Neural cell (in vitro differentiated cells): ENCODE data around the gene SLC1A2. TPM values are rescaled to one million over a fixed set of nuclear protein-coding genes. Genes with fewer than 3 reads are reported as not detected.

Experiments
- H2AFZ ChIP-seq: fragments of 200-600, 300-800 bp; sonication (generic), shearing (Covaris generic); 2 replicates; pipeline ENCODE4 v1.6.0; 2014; ENCODE audit warnings: low read depth, mild to moderate bottlenecking, antibody characterized with exemption, low read length, moderate library complexity
- H3F3A ChIP-seq: fragments of 200-600 bp; shearing (Covaris generic); 2 replicates; pipeline ENCODE4 v1.6.1; 2016; ENCODE audit warnings: mild to moderate bottlenecking, moderate library complexity, mixed read lengths, antibody characterized with exemption, low read length; ENCODE audit not compliant: insufficient read depth, poor library complexity, severe bottlenecking
- H3K27ac ChIP-seq: fragments of 200-600, 300-800 bp; sonication (generic), shearing (Covaris generic); 2 replicates; pipeline ENCODE4 v1.5.1; 2014; ENCODE audit warnings: mild to moderate bottlenecking, low read length, moderate library complexity
- H3K27me3 ChIP-seq: fragments of 300-800, 200-600 bp; sonication (generic), shearing (Covaris generic); 2 replicates; pipeline ENCODE4 v1.6.0; 2014; ENCODE audit warnings: mild to moderate bottlenecking, low read depth, low read length, moderate library complexity; ENCODE audit not compliant: insufficient read depth
- H3K36me3 ChIP-seq: fragments of 300-800, 200-600 bp; sonication (generic), shearing (Covaris generic); 2 replicates; pipeline ENCODE4 v1.5.1; 2014; ENCODE audit warnings: mild to moderate bottlenecking, antibody characterized with exemption, low read length, moderate library complexity; ENCODE audit not compliant: insufficient read depth
- H3K4me2 ChIP-seq: fragments of 300-800, 200-600 bp; sonication (generic), shearing (Covaris generic); 2 replicates; pipeline ENCODE4 v1.6.0; 2014; ENCODE audit warnings: mild to moderate bottlenecking, low read length
- H3K4me3 ChIP-seq: fragments of 300-800, 200-600 bp; sonication (generic), shearing (Covaris generic); 2 replicates; pipeline ENCODE4 v1.5.1; 2014; ENCODE audit warnings: mild to moderate bottlenecking, low read length, moderate library complexity
- H3K79me2 ChIP-seq: fragments of 200-600 bp; shearing (Covaris generic); replicated peaks from 2 replicates; pipeline ENCODE4 v1.6.0; 2014; ENCODE audit warnings: mild to moderate bottlenecking, low read length, moderate library complexity; ENCODE audit not compliant: insufficient read depth
- H3K9ac ChIP-seq: fragments of 300-800, 200-600 bp; sonication (generic), shearing (Covaris generic); 2 replicates; pipeline ENCODE4 v1.6.1; 2016; ENCODE audit warnings: mild to moderate bottlenecking, low read length, mixed read lengths
- H3K9me2 ChIP-seq: fragments of 200-600 bp; shearing (Covaris generic); 2 replicates; pipeline ENCODE4 v1.6.1; 2016; ENCODE audit warnings: mild to moderate bottlenecking, low read length, mixed read lengths; ENCODE audit not compliant: insufficient read depth
- H3K9me3 ChIP-seq: fragments of 200-600, 300-800 bp; sonication (generic), shearing (Covaris generic); 2 replicates; pipeline ENCODE4 v1.6.1; 2016; ENCODE audit warnings: mild to moderate bottlenecking, mixed run types, low read length, moderate library complexity, mixed read lengths
- H4K20me1 ChIP-seq: fragments of 200-600 bp; shearing (Covaris generic); 2 replicates; pipeline ENCODE4 v1.6.1; 2016; ENCODE audit warnings: mild to moderate bottlenecking, mixed run types; ENCODE audit not compliant: insufficient read depth
- CTCF ChIP-seq: fragments of 450-650 bp; IDR thresholded peaks from 2 replicates; pipeline ENCODE4 v1.5.1; 2014; ENCODE audit warnings: antibody characterized with exemption, mild to moderate bottlenecking, moderate library complexity; ENCODE audit not compliant: poor library complexity, severe bottlenecking
- EP300 ChIP-seq: fragments of 450-650 bp; conservative IDR thresholded peaks from 2 replicates; pipeline ENCODE4 v1.6.1; 2014; ENCODE audit warnings: antibody characterized with exemption, mild to moderate bottlenecking, moderate library complexity; ENCODE audit not compliant: poor library complexity, severe bottlenecking
- EZH2 ChIP-seq: fragments of 200-600, 300-800 bp; shearing (Covaris generic), sonication (generic); IDR thresholded peaks from 2 replicates; pipeline ENCODE4 v1.6.1; 2014; ENCODE audit warnings: antibody characterized with exemption, low read length, borderline replicate concordance, mild to moderate bottlenecking; ENCODE audit not compliant: insufficient read depth, poor library complexity, severe bottlenecking
- MXI1 ChIP-seq: fragments of 450-650 bp; conservative IDR thresholded peaks from 2 replicates; pipeline ENCODE4 v1.6.1; 2014; ENCODE audit warnings: antibody characterized with exemption, mild to moderate bottlenecking; ENCODE audit not compliant: poor library complexity, severe bottlenecking
- POLR2AphosphoS5 ChIP-seq: IDR thresholded peaks from 2 replicates; pipeline ENCODE4 v1.6.1; 2012
- RAD21 ChIP-seq: fragments of 450-650 bp; conservative IDR thresholded peaks from 2 replicates; pipeline ENCODE4 v1.6.1; 2014; ENCODE audit warnings: antibody characterized with exemption, mild to moderate bottlenecking, moderate library complexity
- REST ChIP-seq: IDR thresholded peaks from 2 replicates; pipeline ENCODE4 v1.6.1; 2012; ENCODE audit warnings: borderline replicate concordance
- SMC3 ChIP-seq: fragments of 450-650 bp; conservative IDR thresholded peaks from 2 replicates; pipeline ENCODE4 v1.6.1; 2014; ENCODE audit warnings: antibody characterized with exemption, mild to moderate bottlenecking, moderate library complexity; ENCODE audit not compliant: poor library complexity
- TAF1 ChIP-seq: IDR thresholded peaks from 2 replicates; pipeline ENCODE4 v1.6.1; 2012; ENCODE audit warnings: low read depth
- polyA plus RNA-seq: library from polyadenylated mRNA; depleted of rRNA; stranded (reverse); fragments of >200 nt; gene quantifications from 2 replicates; pipeline ENCODE4 v1.2.3, GENCODE V29; 2014

The SLC1A2 gene
- polyA plus RNA-seq, 1 donor from 2014 or later, result 134 TPM

GRCh38 chr11:35337914-35338305 lies 81.4 kb downstream of the SLC1A2 start:
- H3K36me3 ChIP-seq, result no peaks in the 10 kb centered on the region
- no peaks in the 10 kb centered on the region for H3K79me2 ChIP-seq
- H3K27me3 ChIP-seq, result no peaks in the 10 kb centered on the region
- TF ChIP-seq TAF1 (no peak), EP300 (no peak), EZH2 (no peak), REST (no peak), CTCF (no peak), RAD21 (no peak), MXI1 (no peak), SMC3 (no peak), POLR2AphosphoS5 (no peak)
- no peak overlapping the region for H3K4me2 ChIP-seq
- no peaks in the 10 kb centered on the region for H4K20me1 ChIP-seq
- H3K4me3 ChIP-seq, result no peak overlapping the region
- H3K9ac ChIP-seq, result no peak overlapping the region
- no peaks in the 10 kb centered on the region for H3K9me3 ChIP-seq
- H2AFZ ChIP-seq, result no peak overlapping the region
- no peak overlapping the region for H3K27ac ChIP-seq
- H3K9me2 ChIP-seq, result no peaks in the 10 kb centered on the region
- no peaks in the 10 kb centered on the region for H3F3A ChIP-seq

GRCh38 chr11:35337136-35337913 lies 82.0 kb downstream of the SLC1A2 start:
- Histone ChIP-seq H3F3A (no peaks in the 10 kb centered on the region), H3K4me3 (no peak overlapping the region), H3K27ac (no peak overlapping the region), H4K20me1 (no peaks in the 10 kb centered on the region), H3K9me2 (no peaks in the 10 kb centered on the region), H2AFZ (no peak overlapping the region), H3K27me3 (no peaks in the 10 kb centered on the region), H3K9me3 (no peaks in the 10 kb centered on the region), H3K4me2 (no peak overlapping the region), H3K9ac (no peak overlapping the region), H3K36me3 (no peaks in the 10 kb centered on the region), H3K79me2 (no peaks in the 10 kb centered on the region)
- TF ChIP-seq CTCF (no peak), POLR2AphosphoS5 (no peak), MXI1 (no peak), REST (no peak), TAF1 (no peak), EZH2 (no peak), SMC3 (no peak), RAD21 (no peak), EP300 (no peak)
